Cortex of kidney (tissue), 1 donor: ENCODE data around the gene TNS1.

Source experiments
- DNase-seq: peaks from one replicate; lab custom pipeline; 2025; lab: John Stamatoyannopoulos, UW

TNS1 gene

DNA sequence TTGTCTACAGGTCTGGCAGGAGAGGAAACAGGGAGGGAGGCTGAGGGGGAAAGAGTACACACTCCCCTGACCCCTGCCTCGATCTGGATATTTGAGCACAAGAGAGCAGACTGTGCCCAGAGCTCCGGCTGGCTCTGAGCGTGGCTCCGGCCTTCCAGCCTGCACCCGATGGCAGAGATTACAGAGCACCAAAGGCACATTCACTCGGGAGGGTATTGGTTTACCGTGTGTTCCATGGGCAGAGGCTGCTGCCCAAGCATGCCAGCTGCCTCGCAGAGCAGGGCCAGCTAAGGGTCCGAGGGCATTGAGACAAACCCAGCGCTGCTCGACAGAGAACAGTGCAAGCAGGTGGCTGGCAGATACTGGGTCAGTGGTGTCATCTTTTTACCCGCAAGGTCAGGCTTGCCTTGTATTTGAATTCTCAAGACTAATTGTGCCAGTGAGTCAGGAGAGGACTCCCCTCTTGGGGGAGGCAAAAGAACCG is 132.2 kb downstream of the TNS1 start:
- DNase-seq: no peak

DNA sequence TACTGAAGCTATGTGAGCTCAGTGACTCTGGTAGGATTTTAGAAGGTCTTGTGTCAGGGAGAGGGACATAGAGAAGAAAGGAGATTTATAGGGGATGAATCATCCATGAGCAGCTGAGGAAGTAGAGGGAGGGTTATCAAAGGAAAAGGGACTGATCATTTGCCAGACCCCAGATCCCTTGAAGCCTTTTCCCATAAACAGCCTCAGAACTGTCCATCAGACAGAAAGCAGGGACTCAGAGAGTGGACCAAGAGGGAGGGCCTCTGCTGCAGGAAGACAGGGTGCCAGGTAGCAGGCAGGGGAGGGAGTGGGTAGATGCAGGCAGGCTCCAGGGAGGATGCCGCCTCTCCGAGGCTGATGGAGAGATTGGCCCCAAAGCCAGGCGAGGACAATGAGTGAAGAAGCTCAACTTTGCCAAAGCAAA is 133.9 kb downstream of the TNS1 start:
- no peak for DNase-seq

DNA sequence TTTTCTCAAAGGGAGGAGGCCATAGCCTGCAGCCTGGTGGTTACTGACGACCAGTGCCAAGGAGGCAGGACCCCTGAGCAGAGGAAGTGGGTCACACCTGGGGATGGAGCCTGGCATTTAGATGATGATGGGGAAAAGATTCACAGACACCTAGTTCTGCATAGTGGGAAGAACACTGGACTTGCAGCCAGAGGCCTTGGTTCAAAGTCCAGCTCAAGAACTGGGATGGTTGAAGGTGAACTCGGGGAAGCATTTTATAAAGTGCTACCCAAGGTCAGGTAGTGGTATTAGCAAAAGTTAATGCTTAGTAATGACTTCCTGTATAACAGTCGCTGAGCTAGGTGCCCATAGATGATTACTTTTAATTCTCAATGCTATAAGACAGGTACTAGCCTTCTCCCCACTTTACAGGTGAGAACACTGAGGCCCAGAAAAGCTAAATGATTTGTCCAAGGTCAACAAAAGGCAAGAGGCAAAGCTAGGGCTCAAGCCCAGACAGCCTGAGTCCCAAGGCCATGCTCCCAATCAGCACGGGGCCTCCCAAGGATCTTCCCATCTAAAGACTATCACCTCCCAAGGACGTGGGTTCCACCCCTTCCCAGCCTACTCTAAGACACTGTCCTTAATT is 134.4 kb downstream of the TNS1 start:
- no peak for DNase-seq

DNA sequence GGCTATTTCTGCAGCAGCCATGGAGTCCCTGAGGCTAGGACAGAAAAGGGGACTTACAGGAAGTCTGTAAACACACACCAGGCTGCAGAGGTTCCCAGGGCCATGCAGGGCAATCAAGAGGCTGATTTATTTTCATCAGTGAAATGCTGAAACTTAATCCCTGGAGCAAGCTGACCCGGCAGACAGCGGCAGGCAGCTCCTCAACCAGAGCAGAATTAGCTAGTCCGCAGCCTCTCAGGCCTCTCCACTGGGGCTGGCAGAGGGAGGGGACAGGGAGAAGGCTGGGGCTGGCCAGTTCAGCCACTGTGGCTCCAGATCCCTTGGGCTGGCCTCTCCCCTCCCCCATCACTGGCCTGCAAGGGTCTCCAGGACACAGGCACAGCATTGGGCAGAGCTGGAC is 136.3 kb downstream of the TNS1 start:
- DNase-seq: no peak

DNA sequence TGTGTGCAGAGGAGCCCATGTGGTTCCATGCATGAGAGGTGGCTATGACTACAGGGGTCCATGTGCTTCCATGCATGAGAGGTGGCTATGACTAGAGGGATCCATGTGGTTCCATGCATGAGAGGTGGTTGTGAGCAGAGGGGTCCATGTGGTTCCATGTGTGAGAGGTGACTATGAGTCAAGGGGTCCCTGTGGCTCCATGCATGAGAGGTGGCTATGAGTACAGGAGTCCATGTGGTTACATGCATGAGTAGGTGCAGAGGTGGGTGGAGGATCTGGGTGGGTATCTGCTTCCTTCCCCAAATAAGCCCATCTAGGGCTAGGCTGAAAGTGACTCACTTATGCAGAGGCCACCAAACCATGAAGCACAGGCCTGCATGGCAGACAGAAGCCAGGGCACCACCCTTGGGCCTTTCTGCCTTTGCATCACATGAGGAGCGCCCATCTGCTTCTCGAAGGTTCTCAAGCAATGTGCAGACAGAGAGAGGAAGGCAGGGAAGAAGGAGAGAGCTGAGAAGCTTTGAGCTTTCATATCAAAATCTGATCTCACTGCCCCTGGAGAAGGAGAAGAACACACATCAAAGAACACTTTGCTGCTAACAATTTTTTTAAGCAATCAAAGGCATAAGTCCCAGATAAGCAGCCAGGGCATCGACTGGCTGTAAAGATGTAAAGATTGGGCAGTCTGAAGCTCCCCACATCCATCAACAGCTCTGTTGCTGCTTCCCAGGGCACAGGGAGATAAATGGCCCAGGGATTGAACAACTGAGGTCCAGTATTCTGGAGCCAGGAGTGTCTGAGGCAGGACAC is 137.6 kb downstream of the TNS1 start:
- DNase-seq: no peak

DNA sequence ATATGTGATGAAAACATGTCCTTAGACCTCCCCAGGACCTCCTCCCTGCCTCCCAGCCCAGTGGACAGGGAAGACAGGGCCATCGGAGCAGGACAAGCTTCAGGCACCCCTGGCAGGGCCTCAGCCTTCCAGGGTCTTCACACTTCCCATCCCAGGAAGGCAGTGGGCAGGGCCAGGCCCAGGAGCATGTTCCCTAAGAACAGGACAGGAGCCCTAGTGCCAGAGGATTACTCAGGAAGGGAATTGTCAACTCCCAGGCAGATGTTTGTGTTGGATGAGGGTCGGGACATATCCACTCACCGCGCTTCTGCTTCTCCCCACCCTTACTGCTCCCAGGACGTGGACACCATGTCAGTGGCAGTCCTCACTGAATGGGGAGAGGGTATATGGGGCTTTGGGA is 138.9 kb downstream of the TNS1 start:
- DNase-seq: no peak

DNA sequence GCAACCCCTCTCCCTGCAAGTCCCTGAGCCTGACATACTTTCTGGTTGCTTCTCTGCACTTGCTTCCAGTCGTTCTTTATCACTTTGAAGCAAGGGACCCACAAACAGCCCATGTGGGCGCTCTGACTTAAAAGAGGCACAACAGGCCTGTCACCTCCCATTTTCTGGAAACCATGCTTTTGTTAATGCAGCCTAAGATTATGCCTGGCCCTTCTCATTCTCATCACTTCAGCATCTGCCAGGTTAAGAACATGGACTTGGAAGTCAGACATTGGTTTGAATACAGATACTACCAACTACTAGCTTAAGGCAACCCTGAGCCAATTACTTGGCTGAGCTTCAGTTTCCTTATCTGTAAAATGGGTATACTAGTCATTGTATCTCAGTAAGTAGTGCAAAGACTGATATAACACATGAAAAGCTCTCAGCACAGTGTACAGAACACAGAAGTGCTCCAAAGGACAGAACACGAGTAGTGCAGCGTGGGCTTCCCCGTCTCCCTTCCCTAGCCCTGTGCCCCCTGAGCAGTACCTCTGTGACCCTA is 141.4 kb downstream of the TNS1 start:
- DNase-seq: no peak

DNA sequence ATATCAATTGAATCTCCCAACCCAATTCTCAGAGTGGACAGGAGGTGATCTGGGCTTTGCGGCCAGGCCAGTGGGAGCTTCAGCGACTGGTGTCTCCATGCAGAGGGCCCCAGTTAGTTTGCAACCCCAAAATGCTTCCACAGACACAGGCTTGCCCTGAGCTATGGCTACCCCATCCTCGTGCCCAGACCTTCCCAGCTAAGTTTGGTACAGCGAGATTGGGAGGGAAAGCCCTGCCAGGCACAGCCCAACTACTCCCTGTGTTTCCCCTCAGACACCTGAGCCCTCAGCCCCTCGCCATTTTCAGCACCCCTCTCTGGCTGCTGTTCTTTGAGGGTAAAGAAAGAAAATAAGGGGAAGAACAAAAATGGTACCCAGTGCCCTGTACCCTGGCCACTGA is 142.9 kb downstream of the TNS1 start:
- no peak for DNase-seq

DNA sequence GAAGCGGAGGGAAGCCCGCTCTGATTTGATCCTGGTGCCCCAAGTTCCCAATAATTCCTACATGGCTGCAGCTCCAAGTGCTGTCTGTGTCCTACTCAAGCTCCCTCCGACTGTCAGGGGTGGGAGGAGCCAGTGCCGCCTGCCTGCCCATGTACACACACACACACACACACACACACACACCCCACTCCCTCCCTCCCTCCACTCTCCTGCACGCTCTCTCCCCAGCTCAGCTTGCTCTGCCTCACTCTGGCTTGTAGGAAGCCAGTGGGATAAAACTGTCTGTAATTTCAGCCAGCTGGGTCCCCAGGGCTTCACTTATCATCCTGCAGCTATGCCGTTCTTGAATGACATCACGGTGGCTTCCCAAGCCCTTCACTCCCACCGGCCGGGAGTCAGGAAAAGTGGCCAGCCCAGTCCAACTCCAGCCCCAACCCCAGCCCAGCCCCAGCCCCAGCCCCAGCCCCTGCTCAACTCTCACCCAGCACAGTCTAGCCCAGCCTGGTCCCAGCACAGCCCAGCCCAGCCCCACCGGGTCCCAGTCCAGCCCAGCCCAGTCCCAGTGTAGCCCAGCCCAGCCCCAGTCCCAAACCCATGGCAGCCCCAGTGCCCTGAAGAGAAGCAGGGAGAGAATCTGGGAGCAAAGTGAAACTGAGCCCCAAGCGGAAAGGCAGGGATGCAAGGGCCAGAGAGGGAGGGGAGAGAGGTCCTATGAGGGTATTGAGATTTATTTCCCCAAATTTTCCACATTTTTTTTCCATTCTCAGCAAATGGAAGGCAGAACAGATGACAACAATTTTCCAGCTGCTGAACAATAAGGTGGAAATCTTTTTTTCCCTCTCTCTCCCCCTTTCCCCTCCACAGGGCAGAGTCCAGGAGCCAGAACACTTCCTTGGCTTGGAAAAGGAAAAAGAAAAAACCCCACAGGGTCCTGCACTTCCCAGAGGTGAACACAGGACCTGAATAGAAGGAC is 144.0 kb downstream of the TNS1 start:
- DNase-seq: no peak

DNA sequence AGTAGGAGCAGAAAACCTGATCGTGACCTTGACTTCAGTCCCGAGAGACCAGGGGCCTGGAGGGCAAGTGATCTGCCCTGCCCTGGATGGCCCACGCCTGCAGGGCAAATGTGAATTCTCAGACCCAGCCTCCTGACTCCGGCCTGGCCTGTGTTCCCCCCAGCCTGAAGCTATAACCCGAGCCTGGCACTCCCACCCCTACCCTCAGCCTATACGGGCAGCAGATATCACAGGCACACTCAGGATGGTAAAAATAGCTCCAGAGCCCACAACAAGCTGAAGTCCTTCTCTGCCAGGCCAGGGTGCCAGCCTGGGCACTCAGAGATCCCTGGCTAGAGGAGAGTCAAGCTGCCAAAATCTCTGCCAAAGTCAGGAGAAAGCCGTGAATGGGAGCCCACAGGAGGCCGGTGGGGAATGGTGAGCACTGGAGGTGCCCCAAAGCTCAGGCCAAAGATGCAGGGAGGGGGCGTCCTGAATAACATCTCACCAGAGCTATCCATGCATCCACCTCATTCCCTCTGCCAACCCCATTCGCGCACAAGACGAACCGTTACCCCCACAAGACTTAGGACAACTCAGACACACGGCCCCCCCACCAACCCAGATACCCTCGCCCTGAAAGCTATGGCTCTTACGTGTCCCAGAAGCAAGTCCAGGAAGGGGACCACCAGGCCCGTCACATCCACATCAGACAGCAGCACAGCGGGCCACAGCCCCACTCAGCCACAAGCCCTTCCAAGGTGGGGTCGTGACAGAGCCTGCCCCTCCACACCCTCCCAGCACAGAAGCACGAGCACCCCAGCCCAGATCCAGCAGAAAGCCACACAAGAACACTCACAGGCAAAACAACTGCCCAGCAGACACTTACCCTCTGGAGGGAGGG is 144.9 kb downstream of the TNS1 start:
- DNase-seq: no peak

DNA sequence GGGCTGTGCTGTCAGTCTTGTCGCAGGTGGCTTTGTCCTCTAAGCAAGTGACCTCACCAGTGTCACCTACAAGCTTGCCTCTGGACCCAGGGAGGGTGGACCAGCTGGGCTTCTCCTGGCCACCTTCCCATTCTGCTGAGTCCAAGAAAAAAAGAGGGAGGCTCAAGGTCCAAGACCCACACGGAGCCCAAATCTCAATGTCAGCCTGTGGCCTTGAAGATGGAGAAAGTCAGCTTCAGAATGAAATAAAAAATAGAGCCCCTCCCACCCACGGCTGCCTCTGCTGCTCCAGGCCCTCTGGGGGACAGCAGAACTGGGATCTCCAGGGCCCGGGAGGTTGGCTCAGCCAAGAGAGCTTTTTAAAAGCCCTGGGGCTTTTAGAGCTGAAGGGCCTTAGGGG is 145.9 kb downstream of the TNS1 start:
- no peak for DNase-seq

DNA sequence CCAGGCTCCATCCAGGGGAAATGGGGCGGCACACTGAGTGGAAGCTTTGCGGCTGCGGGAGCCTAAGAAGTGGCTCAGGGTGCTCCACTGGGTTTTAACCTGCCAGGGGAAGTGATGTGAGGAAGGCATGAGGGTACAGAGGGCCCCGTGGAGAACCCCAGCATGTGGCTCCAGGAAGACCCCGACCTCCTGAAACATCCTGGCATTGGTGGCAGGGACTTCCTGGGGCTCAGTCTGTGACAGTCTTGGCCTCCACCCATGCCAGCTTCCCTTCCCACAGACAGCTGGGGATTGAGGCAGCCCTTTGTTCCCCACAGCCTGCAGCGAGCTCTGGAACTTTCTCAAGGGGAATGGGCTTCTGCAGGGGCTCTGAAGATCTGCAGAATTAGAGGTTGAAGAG is 146.6 kb downstream of the TNS1 start:
- no peak for DNase-seq

DNA sequence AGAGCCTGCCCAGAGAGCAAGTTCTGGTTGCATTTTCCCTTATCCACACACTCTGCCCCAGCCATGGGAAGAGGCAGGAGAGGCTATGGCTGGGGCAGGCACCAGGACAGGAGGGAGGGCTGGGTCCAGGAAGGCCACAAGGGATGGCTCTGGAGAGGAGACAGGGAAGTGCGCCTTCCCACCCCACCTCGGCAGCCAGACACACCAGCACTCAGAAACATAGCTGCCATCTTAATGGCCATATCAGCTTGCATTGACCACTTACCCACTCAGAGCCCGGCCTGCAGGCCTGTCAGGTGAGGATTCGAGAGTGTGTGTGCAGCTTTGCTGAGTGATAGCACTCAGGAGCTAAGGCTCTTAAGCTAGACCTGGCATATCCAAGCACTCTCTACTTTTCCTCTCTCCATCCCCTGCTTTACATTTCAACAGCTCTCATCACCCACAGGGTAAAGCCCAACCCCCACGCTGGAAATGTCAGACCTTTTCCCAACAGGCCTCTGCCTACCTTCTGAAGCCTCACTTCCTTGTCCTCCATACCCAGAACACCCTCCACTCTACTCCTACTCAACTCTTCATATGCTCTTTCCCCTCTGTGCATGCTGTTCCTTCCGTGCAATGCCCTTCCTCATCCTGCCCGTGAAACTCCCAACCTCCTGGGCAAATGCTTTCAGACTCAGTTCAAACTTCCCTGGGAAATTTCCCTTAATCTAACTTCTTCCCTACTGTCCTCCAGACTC is 147.9 kb downstream of the TNS1 start:
- no peak for DNase-seq

DNA sequence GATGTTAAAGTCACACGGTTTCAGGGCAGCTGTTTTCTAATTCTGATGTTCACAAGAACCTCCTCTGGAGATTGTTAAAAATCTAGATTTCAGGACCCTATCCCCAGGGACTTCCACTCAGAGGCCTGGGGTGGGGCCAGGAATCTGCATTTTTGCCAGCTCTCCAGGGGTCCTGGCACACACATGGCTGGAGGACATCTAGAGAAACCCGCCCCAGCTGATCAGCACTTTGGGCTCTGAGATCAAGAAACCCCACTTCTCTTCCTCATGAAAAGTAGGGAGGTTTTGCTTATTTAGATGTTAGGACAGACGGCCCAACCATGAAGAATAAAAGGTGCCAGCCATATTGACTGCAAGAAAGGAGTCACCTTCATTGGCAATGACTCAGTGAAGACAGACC is 148.8 kb downstream of the TNS1 start:
- no peak for DNase-seq

DNA sequence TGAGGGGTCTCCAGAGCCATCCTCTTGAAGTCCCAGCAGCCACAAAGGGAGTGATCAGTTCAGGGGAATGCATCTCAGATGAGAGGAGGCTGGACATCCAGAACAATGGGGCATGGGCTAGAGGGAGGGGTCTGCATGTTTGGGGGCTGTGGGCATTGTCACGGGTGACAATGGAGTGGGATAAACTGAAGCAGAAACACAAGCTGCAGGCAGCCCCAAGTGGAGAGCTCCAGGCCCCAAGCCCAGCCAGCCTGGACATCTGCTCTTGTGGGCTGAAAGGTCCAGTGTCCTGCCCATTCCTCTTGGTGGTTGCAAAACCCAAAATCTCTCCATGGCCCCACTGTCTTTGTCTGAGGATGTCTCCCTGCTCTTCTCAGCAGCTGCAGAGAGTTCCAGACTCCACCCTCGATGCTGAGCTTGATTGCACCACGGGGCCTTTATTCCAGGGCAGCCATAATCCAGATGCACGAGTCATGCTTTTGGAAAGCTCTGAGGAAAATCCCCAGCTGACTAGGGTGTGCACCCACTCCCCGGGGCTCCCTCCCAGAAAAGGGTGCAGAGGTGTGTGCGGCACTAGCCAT is 149.4 kb downstream of the TNS1 start:
- DNase-seq: no peak

DNA sequence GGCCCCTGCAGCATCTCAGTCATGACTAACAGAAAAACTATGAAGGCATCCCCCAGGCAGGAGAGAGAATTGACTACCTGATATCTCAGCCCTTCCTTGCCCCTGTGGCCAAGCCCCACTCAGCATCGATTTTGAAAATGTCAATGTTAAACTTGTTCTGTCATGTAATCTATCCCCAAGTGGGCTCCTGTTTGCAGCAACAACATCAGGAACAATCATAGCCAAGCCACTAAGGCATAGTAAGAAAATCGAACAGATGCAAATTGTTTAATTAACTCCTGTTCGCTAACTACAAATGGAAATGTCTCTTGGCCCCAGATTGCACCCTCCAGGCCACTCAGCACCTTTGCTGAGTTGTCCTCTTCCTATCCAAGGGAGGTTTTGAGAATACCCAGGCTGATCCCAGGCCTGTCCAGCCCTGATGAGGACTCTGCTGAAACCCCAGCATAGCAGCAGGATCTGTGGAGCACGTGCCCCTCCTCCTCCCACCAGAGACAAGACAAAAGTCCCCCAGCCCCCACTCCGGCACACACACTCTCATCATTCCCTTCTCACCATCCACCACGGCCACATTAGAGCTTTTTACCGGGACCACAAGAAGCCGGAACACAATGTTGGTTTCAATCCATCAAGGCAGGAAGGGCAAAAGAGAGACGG is 150.1 kb downstream of the TNS1 start:
- DNase-seq: no peak

DNA sequence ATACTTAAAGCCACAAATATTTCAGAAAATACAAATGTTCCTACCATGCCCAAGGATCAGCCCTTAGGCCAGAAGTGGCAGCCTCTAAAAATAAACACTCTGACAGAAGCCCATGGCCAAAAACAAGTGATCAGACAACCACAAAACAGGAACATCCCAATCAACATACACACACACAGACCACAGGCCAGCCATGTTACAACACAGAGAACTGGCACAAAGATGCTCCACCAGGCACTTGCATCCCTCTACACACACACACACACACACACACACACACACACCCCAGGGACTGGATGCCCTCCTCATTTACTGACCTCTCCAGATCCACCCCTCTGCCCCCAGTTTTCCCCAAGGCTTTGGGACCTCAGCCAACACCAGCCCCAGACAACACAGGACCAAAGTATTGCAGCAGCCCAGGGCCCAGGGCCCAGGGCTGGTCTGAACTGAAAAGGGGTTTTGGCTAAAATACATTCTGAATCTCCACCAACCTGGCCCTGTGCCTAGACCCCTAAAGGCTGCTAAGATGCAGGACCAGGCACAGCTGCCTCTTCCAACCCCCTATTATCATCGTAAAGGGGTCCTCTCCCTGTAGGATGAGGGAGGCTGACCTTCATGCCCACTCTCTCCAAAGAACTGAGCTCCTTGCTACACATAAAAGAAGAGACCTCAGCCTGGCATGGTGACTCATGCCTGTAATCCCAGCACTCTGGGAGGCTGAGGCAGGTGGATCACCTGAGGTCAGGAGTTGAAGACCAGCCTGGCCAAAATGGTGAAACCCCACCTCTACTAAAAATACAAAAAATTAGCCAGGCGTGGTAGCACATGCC is 151.4 kb downstream of the TNS1 start:
- DNase-seq: no peak

DNA sequence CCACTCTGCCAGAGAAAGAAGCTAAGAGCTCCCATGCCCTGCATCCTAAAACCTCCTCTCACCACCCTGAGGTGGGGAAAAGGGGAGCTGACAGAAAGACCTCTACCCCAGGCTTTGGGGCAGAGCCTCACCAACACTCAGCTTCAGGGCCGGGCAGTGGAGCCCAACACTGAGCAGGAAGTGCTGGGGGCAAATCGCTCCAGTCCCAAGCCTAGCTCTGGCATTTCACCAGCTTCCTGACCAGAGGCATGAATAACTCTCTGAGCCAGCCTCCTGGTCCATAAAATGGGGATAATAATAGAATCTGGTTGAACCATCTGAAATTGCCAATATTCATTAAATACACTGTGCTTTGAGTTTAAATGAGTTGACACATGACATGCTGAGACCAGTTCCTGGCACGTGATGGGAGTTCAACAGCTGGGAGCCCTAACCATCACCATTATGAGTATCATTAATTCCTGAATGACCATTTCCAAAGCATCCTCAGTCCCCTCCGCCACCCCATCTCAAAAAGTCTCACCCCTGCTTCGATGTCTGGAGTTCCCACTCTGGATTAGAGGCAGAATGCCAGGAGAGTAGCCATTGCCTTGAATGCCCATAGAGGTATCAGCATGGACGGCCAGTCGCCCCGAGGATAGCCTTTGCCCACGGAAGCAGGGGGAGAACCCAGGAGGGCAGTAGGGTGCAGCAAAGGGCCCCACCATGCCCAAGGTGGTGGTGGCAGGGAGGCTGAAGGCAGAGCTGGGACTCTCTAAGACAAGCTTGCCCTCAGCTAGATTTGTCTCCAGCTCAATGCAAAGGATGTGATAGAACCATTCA is 153.4 kb downstream of the TNS1 start:
- DNase-seq: no peak
